ENCODE measurements around the gene EPAS1. TPM values are rescaled to one million over a fixed set of nuclear protein-coding genes. Genes with fewer than 3 reads are reported as not detected.
A peak's percentile ranks its signal among the peaks of the same experiment; 100 is the strongest.

Gene EPAS1
- total and polyA plus RNA-seq, 2 of the 13 experiments (the other 11 are each of a cell fraction or from before 2014, with no cell fraction given): 47.1 to 182 TPM

- TF ChIP-seq DZIP1 (CRISPR knock-in tag; IDR thresholded peaks at IDR 0.05): no peak
- no peak for TF ChIP-seq ZNF496 (CRISPR knock-in tag; IDR thresholded peaks at IDR 0.05; ENCODE audit: insufficient replicate concordance)
- TF ChIP-seq BRD4 (CRISPR knock-in tag; IDR thresholded peaks at IDR 0.05): no peak
- TF ChIP-seq KLF11 (CRISPR knock-in tag; IDR thresholded peaks at IDR 0.05): peak; percentile 48; the same call in 1 of the 2 replicates
- no peak for TF ChIP-seq IRF1 (CRISPR knock-in tag; IDR thresholded peaks at IDR 0.05; ENCODE audit: low read depth)
- peak; percentile 66; the same call in 1 of the 2 replicates for TF ChIP-seq ZBTB3 (CRISPR knock-in tag; IDR thresholded peaks at IDR 0.05; ENCODE audit: borderline replicate concordance, low read depth)
- TF ChIP-seq ZNF510 (CRISPR knock-in tag; IDR thresholded peaks at IDR 0.05; ENCODE audit: low read depth): no peak
- peak; percentile 58; the same call in 1 of the 2 replicates for TF ChIP-seq NR2C2 (CRISPR knock-in tag; IDR thresholded peaks at IDR 0.05; ENCODE audit: borderline replicate concordance)
- TF ChIP-seq ZNF296 (CRISPR knock-in tag; conservative IDR thresholded peaks at IDR 0.05): no peak
- no peak for TF ChIP-seq MZF1 (CRISPR knock-in tag; IDR thresholded peaks at IDR 0.05; ENCODE audit: borderline replicate concordance)
- peak; percentile 51; the same call in 1 of the 2 replicates for TF ChIP-seq ZMYM3 (CRISPR knock-in tag; IDR thresholded peaks at IDR 0.05)
- peak; percentile 68 for TF ChIP-seq KDM2A (CRISPR knock-in tag; IDR thresholded peaks at IDR 0.05; ENCODE audit: borderline replicate concordance, low read depth)
- TF ChIP-seq ZNF83 (CRISPR knock-in tag; IDR thresholded peaks at IDR 0.05; ENCODE audit: borderline replicate concordance): no peak
- TF ChIP-seq E2F2 (CRISPR knock-in tag; IDR thresholded peaks at IDR 0.05; ENCODE audit: borderline replicate concordance): 0 out of 2 replicates have a peak, but pooled peaks have one; percentile 20
- no peak for TF ChIP-seq POLR2AphosphoS2 (IDR thresholded peaks at IDR 0.05; ENCODE audit: low read depth, low read length)
- TF ChIP-seq ZNF687 (CRISPR knock-in tag; IDR thresholded peaks at IDR 0.05): no peak
- TF ChIP-seq SRSF1 (optimal IDR thresholded peaks at IDR 0.05; ENCODE audit: low read depth, low read length): no peak
- TF ChIP-seq SALL1 (CRISPR knock-in tag; IDR thresholded peaks at IDR 0.05): peak; percentile 95
- peak; percentile 99 for TF ChIP-seq MLX (CRISPR knock-in tag; IDR thresholded peaks at IDR 0.05)
Measured at GRCh38 chr2:46326231-46326980, 29.2 kb downstream of the EPAS1 start (continued).
